ENCODE results near the gene CHI3L2. TPM values are rescaled to one million over a fixed set of nuclear protein-coding genes. Genes with fewer than 3 reads are reported as not detected.

CHI3L2 gene
- total and polyA plus RNA-seq, 8 donors, result 0.33 to 222 (median 0.56) TPM

- TF ChIP-seq, protein P1, sequence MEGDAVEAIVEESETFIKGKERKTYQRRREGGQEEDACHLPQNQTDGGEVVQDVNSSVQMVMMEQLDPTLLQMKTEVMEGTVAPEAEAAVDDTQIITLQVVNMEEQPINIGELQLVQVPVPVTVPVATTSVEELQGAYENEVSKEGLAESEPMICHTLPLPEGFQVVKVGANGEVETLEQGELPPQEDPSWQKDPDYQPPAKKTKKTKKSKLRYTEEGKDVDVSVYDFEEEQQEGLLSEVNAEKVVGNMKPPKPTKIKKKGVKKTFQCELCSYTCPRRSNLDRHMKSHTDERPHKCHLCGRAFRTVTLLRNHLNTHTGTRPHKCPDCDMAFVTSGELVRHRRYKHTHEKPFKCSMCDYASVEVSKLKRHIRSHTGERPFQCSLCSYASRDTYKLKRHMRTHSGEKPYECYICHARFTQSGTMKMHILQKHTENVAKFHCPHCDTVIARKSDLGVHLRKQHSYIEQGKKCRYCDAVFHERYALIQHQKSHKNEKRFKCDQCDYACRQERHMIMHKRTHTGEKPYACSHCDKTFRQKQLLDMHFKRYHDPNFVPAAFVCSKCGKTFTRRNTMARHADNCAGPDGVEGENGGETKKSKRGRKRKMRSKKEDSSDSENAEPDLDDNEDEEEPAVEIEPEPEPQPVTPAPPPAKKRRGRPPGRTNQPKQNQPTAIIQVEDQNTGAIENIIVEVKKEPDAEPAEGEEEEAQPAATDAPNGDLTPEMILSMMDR (IDR thresholded peaks at IDR 0.05), result no peak
- Histone ChIP-seq H3K9me3 (no peaks in the 10 kb centered on the region), H3K4me3 (no peak overlapping the region), H3K27me3 (no peaks in the 10 kb centered on the region), H3K4me1 (peaks cover 0 to 80% of the 10 kb centered on the region in 2 donors), H3K27ac (peak overlapping the region in 1 of 2 donors; percentile 60), H3K36me3 (no peaks in the 10 kb centered on the region)
- DNase-seq, result no peak
- no peak for ATAC-seq
- intact Hi-C loops (cut with DNase I), result no loop called here
Measured at GRCh38 chr1:111216751-111217150, 10.8 kb upstream of the CHI3L2 start.

GRCh38 chr1:111217183-111217910 lies 10.2 kb upstream of the CHI3L2 start:
- H3K36me3 ChIP-seq, result no peaks in the 10 kb centered on the region
- no peaks in the 10 kb centered on the region for H3K27me3 ChIP-seq
- ATAC-seq (no peak), DNase-seq (no peak)
- H3K4me3 ChIP-seq, result no peak overlapping the region
- intact Hi-C loops (cut with DNase I), result no loop called here
- H3K27ac ChIP-seq, result peak overlapping the region in 1 of 2 donors; percentile 18
- H3K4me1 ChIP-seq, result peaks cover 3 to 86% of the 10 kb centered on the region in 2 donors
- TF ChIP-seq, protein P1 (IDR thresholded peaks at IDR 0.05), result no peak
- H3K9me3 ChIP-seq, result no peaks in the 10 kb centered on the region

GRCh38 chr1:111218701-111219556 lies 8.6 kb upstream of the CHI3L2 start:
- ATAC-seq, result no peak
- Histone ChIP-seq H3K27ac (peak overlapping the region in 1 of 2 donors; percentile 30), H3K27me3 (no peaks in the 10 kb centered on the region), H3K4me3 (no peak overlapping the region), H3K36me3 (no peaks in the 10 kb centered on the region), H3K4me1 (peaks cover 7 to 82% of the 10 kb centered on the region in 2 donors), H3K9me3 (no peaks in the 10 kb centered on the region)
- intact Hi-C loops (cut with DNase I), result no loop called here
- DNase-seq, result no peak
- TF ChIP-seq, protein P1 (IDR thresholded peaks at IDR 0.05), result no peak

GRCh38 chr1:111219557-111220286 lies 7.8 kb upstream of the CHI3L2 start:
- H3K9me3 ChIP-seq, result no peaks in the 10 kb centered on the region
- H3K4me1 ChIP-seq, result peaks cover 7 to 74% of the 10 kb centered on the region in 2 donors
- TF ChIP-seq, protein P1 (IDR thresholded peaks at IDR 0.05), result no peak
- no peaks in the 10 kb centered on the region for H3K27me3 ChIP-seq
- H3K4me3 ChIP-seq, result no peak overlapping the region
- intact Hi-C loops (cut with DNase I), result loop anchor here in 1 of 2 donors (10.0 kb wide), 1 partner anchor 185 kb away; no protein-coding TSS in a partner anchor
- peak overlapping the region in 1 of 2 donors; percentile 30 for H3K27ac ChIP-seq
- no peak for ATAC-seq
- no peak for DNase-seq
- no peaks in the 10 kb centered on the region for H3K36me3 ChIP-seq
